K562 (cell line): ENCODE data around the gene YBEY. TPM values are rescaled to one million over a fixed set of nuclear protein-coding genes. Genes with fewer than 3 reads are reported as not detected.

Source experiments
- BRD9 ChIP-seq: fragments of 450-650 bp; IDR thresholded peaks from 2 replicates; pipeline ENCODE4 v1.6.1; 2018; ENCODE audit warnings: low read depth; ENCODE audit not compliant: partially characterized antibody
- C11orf30 ChIP-seq: fragments of 450-650 bp; IDR thresholded peaks from 2 replicates; pipeline ENCODE4 v1.6.1; 2016; ENCODE audit warnings: low read depth, mild to moderate bottlenecking
- CCNT2 ChIP-seq: IDR thresholded peaks from 2 replicates; pipeline ENCODE4 v1.6.1; 2011; ENCODE audit warnings: borderline replicate concordance, low read depth, mild to moderate bottlenecking, moderate library complexity, mixed read lengths, low read length; ENCODE audit not compliant: insufficient read length; ENCODE audit errors: extremely low read depth
- EHMT2 ChIP-seq: fragments of 450-650 bp; IDR thresholded peaks from 2 replicates; pipeline ENCODE4 v1.6.1; 2018; ENCODE audit warnings: antibody characterized with exemption
- HOMEZ ChIP-seq: fragments of 250-450 bp; sonication (Bioruptor Pico); IDR thresholded peaks from 2 replicates; pipeline ENCODE4 v1.4.0; 2020; ENCODE audit warnings: mild to moderate bottlenecking, moderate library complexity
- LARP7 ChIP-seq: fragments of 450-650 bp; IDR thresholded peaks from 2 replicates; pipeline ENCODE4 v1.6.1; 2016
- NFRKB ChIP-seq: fragments of 450-650 bp; IDR thresholded peaks from 2 replicates; pipeline ENCODE4 v1.6.1; 2016; ENCODE audit warnings: low read depth
- RAD21 ChIP-seq, 2 experiments: fragments of 250-450 bp in 1 of 2; fragments of 450-650 bp in 1 of 2; sonication (Bioruptor Pico) in 1 of 2; formaldehyde crosslinking in 1 of 2; IDR thresholded peaks in 1 of 2; conservative IDR thresholded peaks in 1 of 2; 2 replicates each; pipeline versions ENCODE4 v1.4.0 to v1.8.0; 2020 to 2022; ENCODE audit warnings: mild to moderate bottlenecking in 2 of 2, moderate library complexity in 1 of 2
- SOX6 ChIP-seq: fragments of 450-650 bp; IDR thresholded peaks from 2 replicates; pipeline ENCODE4 v1.6.1; 2014; ENCODE audit warnings: mild to moderate bottlenecking
- ZEB2 ChIP-seq: fragments of 450-650 bp; IDR thresholded peaks from 2 replicates; pipeline ENCODE4 v1.6.1; 2016
- ZNF134 ChIP-seq: fragments of 250-450 bp; sonication (Bioruptor Pico); conservative IDR thresholded peaks from 2 replicates; pipeline ENCODE4 v1.4.0; 2020
- ZNF282 ChIP-seq: sonication (generic); formaldehyde crosslinking; IDR thresholded peaks from 2 replicates; pipeline ENCODE4 v1.8.1; 2023; ENCODE audit warnings: missing genetic modification reagents
- ZNF354B ChIP-seq: fragments of 250-450 bp; sonication (Bioruptor Pico); IDR thresholded peaks from 2 replicates; pipeline ENCODE4 v1.4.0; 2020
- polyA plus RNA-seq, 8 experiments: library from polyadenylated mRNA; depleted of rRNA in 4 of 8; stranded (reverse) in 5 of 8; unstranded in 3 of 8; fragments of >200 nt; fragmentation: Nextera tagmentation in 2 of 8; fragmentation: Illumina TruSeq in 1 of 8; extraction: Ambion mirVana in 2 of 8; extraction: Trizol in 1 of 8; gene quantifications; 2 replicates each; pipeline versions ENCODE4 v1.2.1 to v1.2.3, GENCODE V29; 2011 to 2014; ENCODE audit warnings: inconsistent platforms in 1 of 8, missing spikeins in 1 of 8
- total RNA-seq, 7 experiments: library from RNA; depleted of rRNA in 6 of 7; stranded (reverse); fragments of >200 nt in 6 of 7; fragmentation: Illumina TruSeq in 2 of 7; extraction: Trizol in 2 of 7; gene quantifications; 2 replicates each; pipeline versions ENCODE4 v1.2.1 to v1.2.3, GENCODE V29; 2011 to 2021; ENCODE audit warnings: low replicate concordance in 1 of 7
- TF ChIP-seq, protein P1 (sequence below), 2 experiments: fragments of 450-650 bp; formaldehyde crosslinking in 1 of 2; IDR thresholded peaks; 2 replicates each; pipeline versions ENCODE4 v1.4.0 to v1.6.1; 2014 to 2020; ENCODE audit warnings: mild to moderate bottlenecking in 2 of 2, borderline replicate concordance in 1 of 2, low read depth in 1 of 2
- TF ChIP-seq, protein P2 (sequence below): sonication (generic); formaldehyde crosslinking; IDR thresholded peaks from 2 replicates; pipeline ENCODE4 v1.8.0; 2022; ENCODE audit warnings: mild to moderate bottlenecking, missing genetic modification reagents

YBEY gene
- total and polyA plus RNA-seq, 9 of the 15 experiments (the other 6 are each of a cell fraction or from before 2014, with no cell fraction given): 6.4 to 28.0 (median 12.4) TPM

GRCh38 chr21:46294647-46295176 lies 8.6 kb downstream of the YBEY start (continued):
- TF ChIP-seq, protein P1, sequence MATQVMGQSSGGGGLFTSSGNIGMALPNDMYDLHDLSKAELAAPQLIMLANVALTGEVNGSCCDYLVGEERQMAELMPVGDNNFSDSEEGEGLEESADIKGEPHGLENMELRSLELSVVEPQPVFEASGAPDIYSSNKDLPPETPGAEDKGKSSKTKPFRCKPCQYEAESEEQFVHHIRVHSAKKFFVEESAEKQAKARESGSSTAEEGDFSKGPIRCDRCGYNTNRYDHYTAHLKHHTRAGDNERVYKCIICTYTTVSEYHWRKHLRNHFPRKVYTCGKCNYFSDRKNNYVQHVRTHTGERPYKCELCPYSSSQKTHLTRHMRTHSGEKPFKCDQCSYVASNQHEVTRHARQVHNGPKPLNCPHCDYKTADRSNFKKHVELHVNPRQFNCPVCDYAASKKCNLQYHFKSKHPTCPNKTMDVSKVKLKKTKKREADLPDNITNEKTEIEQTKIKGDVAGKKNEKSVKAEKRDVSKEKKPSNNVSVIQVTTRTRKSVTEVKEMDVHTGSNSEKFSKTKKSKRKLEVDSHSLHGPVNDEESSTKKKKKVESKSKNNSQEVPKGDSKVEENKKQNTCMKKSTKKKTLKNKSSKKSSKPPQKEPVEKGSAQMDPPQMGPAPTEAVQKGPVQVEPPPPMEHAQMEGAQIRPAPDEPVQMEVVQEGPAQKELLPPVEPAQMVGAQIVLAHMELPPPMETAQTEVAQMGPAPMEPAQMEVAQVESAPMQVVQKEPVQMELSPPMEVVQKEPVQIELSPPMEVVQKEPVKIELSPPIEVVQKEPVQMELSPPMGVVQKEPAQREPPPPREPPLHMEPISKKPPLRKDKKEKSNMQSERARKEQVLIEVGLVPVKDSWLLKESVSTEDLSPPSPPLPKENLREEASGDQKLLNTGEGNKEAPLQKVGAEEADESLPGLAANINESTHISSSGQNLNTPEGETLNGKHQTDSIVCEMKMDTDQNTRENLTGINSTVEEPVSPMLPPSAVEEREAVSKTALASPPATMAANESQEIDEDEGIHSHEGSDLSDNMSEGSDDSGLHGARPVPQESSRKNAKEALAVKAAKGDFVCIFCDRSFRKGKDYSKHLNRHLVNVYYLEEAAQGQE (IDR thresholded peaks at IDR 0.05; ENCODE audit: borderline replicate concordance): 0 out of 2 replicates have a peak, but pooled peaks have one; percentile 20
- TF ChIP-seq, protein P1 (CRISPR knock-in tag; IDR thresholded peaks at IDR 0.05; ENCODE audit: low read depth): no peak
- TF ChIP-seq, protein P2, sequence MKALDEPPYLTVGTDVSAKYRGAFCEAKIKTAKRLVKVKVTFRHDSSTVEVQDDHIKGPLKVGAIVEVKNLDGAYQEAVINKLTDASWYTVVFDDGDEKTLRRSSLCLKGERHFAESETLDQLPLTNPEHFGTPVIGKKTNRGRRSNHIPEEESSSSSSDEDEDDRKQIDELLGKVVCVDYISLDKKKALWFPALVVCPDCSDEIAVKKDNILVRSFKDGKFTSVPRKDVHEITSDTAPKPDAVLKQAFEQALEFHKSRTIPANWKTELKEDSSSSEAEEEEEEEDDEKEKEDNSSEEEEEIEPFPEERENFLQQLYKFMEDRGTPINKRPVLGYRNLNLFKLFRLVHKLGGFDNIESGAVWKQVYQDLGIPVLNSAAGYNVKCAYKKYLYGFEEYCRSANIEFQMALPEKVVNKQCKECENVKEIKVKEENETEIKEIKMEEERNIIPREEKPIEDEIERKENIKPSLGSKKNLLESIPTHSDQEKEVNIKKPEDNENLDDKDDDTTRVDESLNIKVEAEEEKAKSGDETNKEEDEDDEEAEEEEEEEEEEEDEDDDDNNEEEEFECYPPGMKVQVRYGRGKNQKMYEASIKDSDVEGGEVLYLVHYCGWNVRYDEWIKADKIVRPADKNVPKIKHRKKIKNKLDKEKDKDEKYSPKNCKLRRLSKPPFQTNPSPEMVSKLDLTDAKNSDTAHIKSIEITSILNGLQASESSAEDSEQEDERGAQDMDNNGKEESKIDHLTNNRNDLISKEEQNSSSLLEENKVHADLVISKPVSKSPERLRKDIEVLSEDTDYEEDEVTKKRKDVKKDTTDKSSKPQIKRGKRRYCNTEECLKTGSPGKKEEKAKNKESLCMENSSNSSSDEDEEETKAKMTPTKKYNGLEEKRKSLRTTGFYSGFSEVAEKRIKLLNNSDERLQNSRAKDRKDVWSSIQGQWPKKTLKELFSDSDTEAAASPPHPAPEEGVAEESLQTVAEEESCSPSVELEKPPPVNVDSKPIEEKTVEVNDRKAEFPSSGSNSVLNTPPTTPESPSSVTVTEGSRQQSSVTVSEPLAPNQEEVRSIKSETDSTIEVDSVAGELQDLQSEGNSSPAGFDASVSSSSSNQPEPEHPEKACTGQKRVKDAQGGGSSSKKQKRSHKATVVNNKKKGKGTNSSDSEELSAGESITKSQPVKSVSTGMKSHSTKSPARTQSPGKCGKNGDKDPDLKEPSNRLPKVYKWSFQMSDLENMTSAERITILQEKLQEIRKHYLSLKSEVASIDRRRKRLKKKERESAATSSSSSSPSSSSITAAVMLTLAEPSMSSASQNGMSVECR (CRISPR knock-in tag): no peak
- TF ChIP-seq BRD9 (peak; percentile 48), ZNF354B (no peak), SOX6 (peak; percentile 29; the same call in 1 of the 2 replicates), C11orf30 (no peak), EHMT2 (peak; percentile 53; the same call in 1 of the 2 replicates), ZNF134 (CRISPR knock-in tag) (no peak), NFRKB (peak; percentile 69), HOMEZ (CRISPR knock-in tag) (no peak), RAD21 (CRISPR knock-in tag; conservative IDR thresholded peaks at IDR 0.05 in 1 of 2, IDR thresholded peaks at IDR 0.05 in 1 of 2) (0 out of 4 replicates have a peak, but pooled peaks of 1 of the 2 experiments have one; percentile 13), ZEB2 (peak; percentile 55; the same call in 1 of the 2 replicates), CCNT2 (peak; percentile 11), LARP7 (no peak), ZNF282 (CRISPR knock-in tag) (no peak)
